HG02610 (cell line): ENCODE measurements around the gene UGP2.
A peak's percentile ranks its signal among the peaks of the same experiment; 100 is the strongest.
"Not testable (repeated sequence)": the region's sequence is repeated elsewhere in the genome, so short reads cannot be mapped to it uniquely, and the experiment has no call there.

Experiments used
- ATAC-seq: cut with Tn5 transposase; IDR thresholded peaks from one replicate; pipeline ENCODE4 v1.9.1; 2021; ENCODE audit warnings: mild to moderate bottlenecking, moderate library complexity; ENCODE audit not compliant: unreplicated experiment

The UGP2 gene

GRCh38 chr2:63841254-63842022 is at the start of gene UGP2:
TSS of gene UGP2 (plus strand) at chr2:63841896. CDS start at chr2:63842186, 290 bp downstream.
- peak; percentile 70 for ATAC-seq

DNA sequence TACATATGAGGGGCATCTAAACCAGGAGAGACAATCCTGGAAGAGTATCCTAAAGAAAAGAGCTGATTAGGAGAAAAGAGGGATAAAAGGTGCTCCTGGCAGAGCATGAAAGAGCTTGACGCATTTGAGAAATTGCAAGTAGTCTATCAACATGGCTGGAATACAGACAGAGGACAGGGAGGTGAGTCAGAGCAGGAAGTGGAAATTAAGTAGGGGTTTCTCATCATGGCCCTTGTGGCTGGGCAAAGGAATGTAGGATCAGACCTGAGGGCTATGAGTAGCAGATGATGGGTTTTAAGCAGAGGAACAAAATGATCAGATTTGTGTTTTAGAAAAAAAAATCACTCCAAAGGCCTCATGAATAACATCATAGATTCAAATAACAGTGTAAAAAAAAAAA is 49.2 kb upstream of the UGP2 start:
- no peak for ATAC-seq

DNA sequence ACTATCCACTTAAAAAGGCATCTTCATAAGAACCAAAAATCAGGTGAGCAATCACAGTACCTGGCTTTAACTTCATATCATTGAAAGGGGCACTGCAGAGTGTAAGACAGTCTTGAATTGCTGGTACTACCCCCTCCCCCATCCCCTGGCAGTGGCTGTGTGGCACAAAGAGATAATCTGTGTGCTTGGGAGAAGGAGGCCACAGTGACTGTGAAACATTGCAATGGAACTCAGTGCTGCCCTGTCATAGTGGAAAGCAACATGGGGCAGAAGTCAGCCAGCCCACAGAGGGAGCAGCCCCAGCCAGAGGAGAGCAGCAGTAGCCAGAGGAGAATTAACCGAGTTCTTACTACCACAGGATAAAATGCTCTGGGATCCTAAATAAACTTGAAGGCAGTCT is 45.3 kb upstream of the UGP2 start:
- ATAC-seq: no peak

GRCh38 chr2:63796796-63797195 is 44.9 kb upstream of the UGP2 start:
- ATAC-seq: no peak

GRCh38 chr2:63801455-63801854 is 40.2 kb upstream of the UGP2 start:
- ATAC-seq: no peak

DNA sequence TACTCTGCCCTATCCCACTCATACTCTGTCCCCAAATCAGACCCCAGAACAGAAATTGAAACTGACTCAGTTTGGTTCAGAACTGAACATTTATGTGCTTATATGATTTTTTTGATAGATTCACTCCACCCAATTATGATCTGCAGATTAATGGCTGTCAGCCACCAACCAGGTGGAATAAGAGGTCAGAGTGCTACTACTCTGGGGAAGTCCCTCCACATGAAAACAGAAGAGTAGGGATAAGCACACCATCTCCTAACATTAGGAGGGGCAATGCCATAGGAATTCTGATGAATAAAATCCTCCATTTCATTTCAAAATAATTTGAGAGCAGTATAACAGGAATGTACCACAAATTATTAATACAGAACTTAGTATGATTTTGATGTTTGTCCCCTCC is 36.3 kb upstream of the UGP2 start:
- no peak for ATAC-seq

DNA sequence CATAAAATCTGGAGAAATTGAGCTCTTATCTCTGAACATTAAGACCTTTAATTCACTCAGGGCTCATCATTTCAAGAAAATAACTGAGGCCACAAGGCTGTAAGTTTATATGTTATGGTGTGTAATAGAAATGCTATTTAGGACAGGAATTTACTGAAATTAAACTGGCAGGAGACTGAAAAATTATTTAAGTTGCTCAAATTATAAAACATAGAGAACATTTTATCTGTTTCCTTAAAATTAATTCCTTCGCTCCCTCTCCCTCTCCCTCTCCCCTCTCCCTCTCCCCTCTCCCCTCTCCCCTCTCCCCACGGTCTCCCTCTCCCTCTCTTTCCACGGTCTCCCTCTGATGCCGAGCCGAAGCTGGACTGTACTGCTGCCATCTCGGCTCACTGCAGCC is 33.7 kb upstream of the UGP2 start:
- not testable (repeated sequence) for ATAC-seq

DNA sequence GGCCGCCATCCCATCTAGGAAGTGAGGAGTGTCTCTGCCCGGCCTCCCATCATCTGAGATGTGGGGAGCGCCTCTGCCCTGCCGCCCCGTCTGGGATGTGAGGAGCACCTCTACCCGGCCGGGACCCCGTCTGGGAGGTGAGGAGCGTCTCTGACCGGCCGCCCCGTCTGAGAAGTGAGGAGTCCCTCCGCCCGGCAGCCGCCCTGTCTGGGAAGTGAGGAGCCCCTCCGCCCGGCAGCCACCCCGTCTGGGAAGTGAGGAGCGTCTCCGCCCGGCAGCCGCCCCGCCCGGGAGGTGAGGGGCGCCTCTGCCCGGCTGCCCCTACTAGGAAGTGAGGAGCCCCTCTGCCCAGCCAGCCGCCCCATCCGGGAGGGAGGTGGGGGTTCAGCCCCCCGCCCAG is 32.8 kb upstream of the UGP2 start:
- ATAC-seq: not testable (repeated sequence)

DNA sequence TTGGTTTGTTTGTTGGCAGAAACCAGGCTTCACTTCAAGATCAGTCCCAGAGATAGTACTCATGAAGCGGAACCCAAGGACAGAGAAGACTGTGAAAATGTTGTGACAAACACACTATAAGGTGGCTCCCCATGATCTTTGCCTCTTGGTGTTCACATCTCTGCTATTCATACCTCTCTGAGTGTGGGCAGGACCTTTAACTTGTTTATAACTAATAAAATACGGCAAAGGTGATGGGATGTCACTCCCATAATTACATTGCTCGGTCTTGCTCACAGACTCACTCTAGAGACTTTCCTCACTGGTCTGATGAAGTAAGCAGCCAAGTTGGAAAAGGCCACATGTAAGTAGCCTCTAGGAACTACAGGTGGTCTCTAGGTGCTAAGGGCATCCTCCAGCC is 30.6 kb upstream of the UGP2 start:
- ATAC-seq: no peak

GRCh38 chr2:63811870-63812269 is 29.8 kb upstream of the UGP2 start:
- not testable (repeated sequence) for ATAC-seq

GRCh38 chr2:63814114-63814513 is 27.6 kb upstream of the UGP2 start:
- ATAC-seq: no peak

DNA sequence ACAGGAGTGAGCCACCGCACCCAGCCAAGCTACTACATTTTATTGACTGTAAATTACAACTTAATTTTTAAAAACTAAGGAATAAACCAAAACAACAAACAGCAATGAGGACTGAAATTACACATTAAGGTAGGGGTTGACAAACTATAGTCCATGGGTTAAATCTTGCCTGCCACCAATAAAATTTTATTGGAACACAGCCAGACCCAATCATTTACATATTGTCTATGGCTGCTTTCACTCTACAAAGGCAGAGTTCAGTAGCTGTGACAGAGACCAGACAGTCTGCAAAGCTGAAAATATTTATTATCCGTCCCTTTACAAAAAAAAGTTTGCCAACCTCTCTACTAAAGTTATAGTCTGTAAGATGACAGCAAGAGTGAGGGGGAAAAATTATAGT is 24.3 kb upstream of the UGP2 start:
- no peak for ATAC-seq

GRCh38 chr2:63818271-63818670 is 23.4 kb upstream of the UGP2 start:
- ATAC-seq: no peak

DNA sequence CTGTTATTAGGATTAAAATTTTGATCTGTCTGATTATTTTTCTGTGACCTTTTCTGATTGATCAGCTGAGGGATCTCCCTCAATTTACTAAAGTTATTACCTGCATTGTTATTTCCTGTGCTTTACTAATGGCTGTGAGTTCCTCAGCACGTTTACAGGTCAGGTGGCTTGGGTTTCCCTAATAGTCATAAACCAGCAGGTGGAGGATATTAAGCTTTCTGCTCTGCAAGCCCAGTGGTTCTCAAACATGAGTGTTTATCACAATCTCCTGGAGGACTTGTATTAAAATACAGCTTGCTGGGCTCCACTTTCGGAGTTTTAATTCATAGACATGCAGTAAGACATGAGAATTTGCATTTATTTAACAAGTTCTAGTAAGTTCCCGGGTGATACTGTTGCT is 22.4 kb upstream of the UGP2 start:
- no peak for ATAC-seq

DNA sequence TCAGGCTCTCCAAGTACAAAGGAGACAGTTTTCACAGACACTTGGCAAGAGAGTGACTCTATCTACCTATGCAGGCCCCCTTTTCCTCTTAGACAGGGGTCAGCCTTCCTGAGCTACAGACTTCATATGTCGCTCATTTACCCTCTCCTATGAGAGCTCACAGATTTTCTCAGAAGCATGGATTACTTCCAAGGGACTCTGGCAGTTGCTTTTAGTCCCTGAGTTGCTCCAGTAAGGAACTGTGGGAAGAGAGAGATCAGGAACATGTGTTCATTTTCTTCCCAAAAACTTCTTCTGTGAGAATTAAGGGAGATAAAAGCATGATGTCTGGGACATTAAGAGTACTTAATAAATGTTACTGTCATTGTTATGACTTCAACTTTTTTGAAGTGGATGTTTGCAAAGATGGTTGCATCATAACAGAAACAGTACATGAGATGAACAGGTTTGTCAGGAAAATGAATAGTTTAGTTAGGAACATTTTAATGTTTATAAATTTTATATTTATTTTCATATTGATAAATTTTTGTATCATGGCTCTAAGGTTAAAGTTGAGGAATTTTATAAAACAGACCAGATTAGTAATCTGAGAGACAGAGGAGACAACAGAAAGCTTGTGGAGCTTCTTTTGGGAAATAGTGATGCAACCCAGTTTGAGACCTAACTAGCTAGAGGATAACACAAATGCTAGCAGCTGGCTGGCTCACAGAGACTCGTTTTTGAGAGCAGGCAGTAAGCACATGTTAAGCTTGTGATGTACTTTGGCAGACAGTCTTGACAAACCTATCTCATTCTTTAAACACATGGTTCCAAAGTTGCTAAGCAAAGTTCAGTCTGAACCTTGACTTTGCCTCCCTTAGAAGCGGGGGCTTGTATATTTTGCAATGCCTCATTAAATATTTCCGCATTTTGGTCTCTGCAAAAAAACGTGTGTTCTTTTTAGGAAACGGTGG is 21.7 kb upstream of the UGP2 start:
- no peak for ATAC-seq

- ATAC-seq: no peak
These were observed 20.7 kb upstream of the UGP2 start for GRCh38 chr2:63820969-63821368.

DNA sequence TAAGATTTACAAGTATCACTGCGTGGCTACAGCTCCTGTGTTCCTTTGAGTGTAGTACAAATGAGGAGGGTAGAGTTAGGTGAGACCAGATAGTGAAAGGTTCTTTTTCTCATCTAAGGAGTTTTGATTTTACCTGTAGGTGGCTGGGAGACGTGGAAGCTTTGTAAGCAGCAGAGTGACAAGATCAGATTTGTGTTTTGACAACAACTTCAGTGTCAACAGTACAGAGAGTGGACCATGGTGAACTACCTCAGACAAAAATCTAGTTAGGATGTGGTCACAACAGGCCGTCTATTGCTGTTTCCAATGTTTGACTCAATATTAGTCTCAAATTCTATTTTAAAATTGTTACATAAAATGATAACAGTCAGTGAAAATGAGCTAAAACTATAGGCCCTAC is 20.3 kb upstream of the UGP2 start:
- ATAC-seq: no peak

DNA sequence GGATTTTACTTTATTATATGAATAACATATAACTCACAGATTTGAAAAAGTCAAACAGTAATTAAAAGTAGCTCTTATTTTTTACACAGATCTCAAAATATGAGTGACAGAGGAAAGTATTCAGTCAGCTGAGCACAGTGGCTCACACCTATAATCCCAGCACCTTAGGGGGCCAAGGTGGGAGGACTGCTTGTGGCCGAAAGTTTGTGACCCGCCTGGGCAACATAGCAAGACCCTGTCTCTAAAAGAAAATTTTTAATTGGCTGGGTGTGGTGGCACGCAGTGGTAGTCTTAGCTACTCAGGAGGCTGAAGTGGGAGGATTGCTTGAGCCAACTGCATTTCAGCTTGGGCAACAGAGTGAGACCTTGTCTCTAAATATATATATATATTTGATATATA is 19.2 kb upstream of the UGP2 start:
- no peak for ATAC-seq

DNA sequence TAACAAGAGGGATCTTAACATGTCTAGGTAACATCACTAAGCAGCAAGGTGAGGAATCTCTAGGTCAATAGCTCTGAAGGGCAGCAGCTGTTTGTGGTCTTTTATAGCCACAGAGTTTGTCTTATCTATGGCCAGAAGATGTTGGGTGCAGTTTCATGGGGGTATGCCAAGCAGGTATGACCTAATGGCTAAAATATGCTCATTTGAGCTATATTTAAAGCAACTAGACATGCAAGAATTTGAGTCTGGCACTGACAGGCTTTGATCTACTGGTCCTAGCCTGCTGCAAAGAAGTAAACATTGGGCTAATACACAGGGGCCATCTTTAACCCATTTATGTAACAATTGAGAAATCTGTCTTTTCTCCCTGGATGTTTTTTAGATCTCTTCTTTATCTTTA is 13.9 kb upstream of the UGP2 start:
- ATAC-seq: no peak

GRCh38 chr2:63831176-63831575 is 10.5 kb upstream of the UGP2 start:
- no peak for ATAC-seq

GRCh38 chr2:63834401-63834800 is 7.3 kb upstream of the UGP2 start:
- no peak for ATAC-seq

DNA sequence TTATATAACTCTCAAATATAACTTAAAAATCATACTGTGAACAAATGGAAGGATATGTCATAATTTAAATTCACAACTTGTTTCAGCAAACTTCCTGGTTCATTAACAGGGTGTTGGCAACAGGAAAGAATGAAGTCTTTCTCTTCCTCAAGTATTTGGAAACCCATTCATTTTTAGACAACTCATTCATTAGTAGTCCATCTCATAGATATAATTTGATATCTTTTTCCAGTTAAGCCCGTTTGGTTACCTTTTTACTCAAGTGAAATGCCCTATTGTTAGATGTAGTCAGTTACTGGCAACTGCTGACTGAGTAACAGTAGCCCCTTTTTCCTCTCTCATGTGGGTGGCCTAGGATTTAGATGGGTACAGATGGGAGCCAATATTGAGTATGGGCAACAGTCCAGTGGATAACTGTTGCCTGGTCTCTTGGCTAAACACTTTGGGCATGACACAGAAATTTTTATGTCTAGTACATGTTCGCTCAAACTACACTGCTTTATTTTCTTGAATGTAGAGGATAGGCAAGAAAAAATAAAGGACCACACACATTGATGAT is 4.6 kb upstream of the UGP2 start:
- no peak for ATAC-seq
